AG08396 (cell line): ENCODE results near the gene GRB10.

ENCODE experiments used
- DNase-seq: peaks from one replicate; pipeline ENCODE4 v3.0.0; 2012; ENCODE audit warnings: low spot score, mixed read lengths

GRB10 gene

GRCh38 chr7:50544992-50545391 lies 237.7 kb downstream of the GRB10 start:
- DNase-seq, result no peak

- DNase-seq, result no peak
Observed at GRCh38 chr7:50543776-50544442, 238.8 kb downstream of the GRB10 start.

GRCh38 chr7:50542132-50542531 lies 240.6 kb downstream of the GRB10 start:
- DNase-seq, result no peak

GRCh38 chr7:50540785-50541579 lies 241.7 kb downstream of the GRB10 start:
- no peak for DNase-seq
